Measurements from ENCODE around the gene MYO16.

The MYO16 gene

GRCh38 chr13:108919036-108919907 is 289.9 kb downstream of the MYO16 start:
- Histone ChIP-seq H3K9me3 (ENCODE audit: severe bottlenecking) (no peaks in the 10 kb centered on the region), H3K4me3 (ENCODE audit: severe bottlenecking) (no peak overlapping the region), H3K27me3 (ENCODE audit: insufficient read depth, poor library complexity, severe bottlenecking) (no peaks in the 10 kb centered on the region), H3K4me1 (ENCODE audit: insufficient read depth, poor library complexity, severe bottlenecking) (peaks cover 27% of the 10 kb centered on the region), H3K36me3 (ENCODE audit: low read depth) (no peaks in the 10 kb centered on the region), H3K27ac (ENCODE audit: poor library complexity, severe bottlenecking) (peak overlapping the region; percentile 41)
- DNase-seq (ENCODE audit: low spot score), result no peak
- ATAC-seq (ENCODE audit: low read depth), result peak; percentile 62
- no peak for TF ChIP-seq CTCF (IDR thresholded peaks at IDR 0.05; ENCODE audit: poor library complexity, severe bottlenecking)

GRCh38 chr13:108920137-108920536 is 290.7 kb downstream of the MYO16 start:
- no peak for TF ChIP-seq CTCF (IDR thresholded peaks at IDR 0.05; ENCODE audit: poor library complexity, severe bottlenecking)
- Histone ChIP-seq H3K4me3 (ENCODE audit: severe bottlenecking) (no peak overlapping the region), H3K36me3 (ENCODE audit: low read depth) (no peaks in the 10 kb centered on the region), H3K4me1 (ENCODE audit: insufficient read depth, poor library complexity, severe bottlenecking) (peaks cover 24% of the 10 kb centered on the region), H3K9me3 (ENCODE audit: severe bottlenecking) (no peaks in the 10 kb centered on the region), H3K27me3 (ENCODE audit: insufficient read depth, poor library complexity, severe bottlenecking) (no peaks in the 10 kb centered on the region), H3K27ac (ENCODE audit: poor library complexity, severe bottlenecking) (peak overlapping the region; percentile 41)
- ATAC-seq (ENCODE audit: low read depth), result no peak
- no peak for DNase-seq (ENCODE audit: low spot score)

GRCh38 chr13:108921238-108921637 is 291.8 kb downstream of the MYO16 start:
- Histone ChIP-seq H3K27ac (ENCODE audit: poor library complexity, severe bottlenecking) (no peak overlapping the region), H3K27me3 (ENCODE audit: insufficient read depth, poor library complexity, severe bottlenecking) (no peaks in the 10 kb centered on the region), H3K4me3 (ENCODE audit: severe bottlenecking) (no peak overlapping the region), H3K9me3 (ENCODE audit: severe bottlenecking) (no peaks in the 10 kb centered on the region), H3K36me3 (ENCODE audit: low read depth) (no peaks in the 10 kb centered on the region), H3K4me1 (ENCODE audit: insufficient read depth, poor library complexity, severe bottlenecking) (peaks cover 13% of the 10 kb centered on the region)
- no peak for TF ChIP-seq CTCF (IDR thresholded peaks at IDR 0.05; ENCODE audit: poor library complexity, severe bottlenecking)
- no peak for ATAC-seq (ENCODE audit: low read depth)
- DNase-seq (ENCODE audit: low spot score), result no peak

GRCh38 chr13:108922108-108922507 is 292.7 kb downstream of the MYO16 start:
- Histone ChIP-seq H3K27ac (ENCODE audit: poor library complexity, severe bottlenecking) (no peak overlapping the region), H3K4me3 (ENCODE audit: severe bottlenecking) (no peak overlapping the region), H3K4me1 (ENCODE audit: insufficient read depth, poor library complexity, severe bottlenecking) (peaks cover 12% of the 10 kb centered on the region), H3K36me3 (ENCODE audit: low read depth) (no peaks in the 10 kb centered on the region), H3K27me3 (ENCODE audit: insufficient read depth, poor library complexity, severe bottlenecking) (no peaks in the 10 kb centered on the region), H3K9me3 (ENCODE audit: severe bottlenecking) (no peaks in the 10 kb centered on the region)
- TF ChIP-seq CTCF (IDR thresholded peaks at IDR 0.05; ENCODE audit: poor library complexity, severe bottlenecking), result no peak
- DNase-seq (ENCODE audit: low spot score) (no peak), ATAC-seq (ENCODE audit: low read depth) (no peak)
